Activated gamma-delta T cell treated with anti-CD3 and anti-CD28 coated beads, Interleukin-2, amount 50 U/mL, for 16 hours (primary cell): Measurements from ENCODE around the gene EXOC3L4.
"Not testable (repeated sequence)": the region's sequence is repeated elsewhere in the genome, so short reads cannot be mapped to it uniquely, and the experiment has no call there.

ENCODE experiments used
- DNase-seq: peaks from one replicate; pipeline ENCODE4 v3.0.0-alpha.2; 2020; ENCODE audit warnings: low read depth

EXOC3L4 gene

GRCh38 chr14:103105580-103106150, 11.1 kb downstream of the EXOC3L4 start:
- no peak for DNase-seq

DNA sequence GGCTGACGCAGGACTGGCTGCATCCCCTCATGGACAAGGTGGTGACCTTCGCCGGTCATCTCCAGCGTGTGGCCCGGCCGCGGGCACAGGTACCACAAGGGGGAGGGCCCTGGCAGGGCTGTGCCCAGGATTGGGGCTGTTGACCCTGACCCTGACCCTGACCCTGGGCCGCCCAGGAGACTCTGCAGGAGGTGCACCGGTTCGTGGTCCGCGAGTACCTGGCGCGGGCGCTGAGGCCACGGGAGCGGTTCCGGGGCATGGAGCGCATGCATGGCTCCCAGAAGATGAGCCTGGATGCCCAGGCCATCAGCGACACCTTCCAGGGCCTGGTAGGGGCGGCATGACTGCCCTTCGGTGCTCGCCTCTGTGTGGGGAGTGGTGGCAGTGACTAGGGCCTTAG, 12.9 kb downstream of the EXOC3L4 start:
- no peak for DNase-seq

DNA sequence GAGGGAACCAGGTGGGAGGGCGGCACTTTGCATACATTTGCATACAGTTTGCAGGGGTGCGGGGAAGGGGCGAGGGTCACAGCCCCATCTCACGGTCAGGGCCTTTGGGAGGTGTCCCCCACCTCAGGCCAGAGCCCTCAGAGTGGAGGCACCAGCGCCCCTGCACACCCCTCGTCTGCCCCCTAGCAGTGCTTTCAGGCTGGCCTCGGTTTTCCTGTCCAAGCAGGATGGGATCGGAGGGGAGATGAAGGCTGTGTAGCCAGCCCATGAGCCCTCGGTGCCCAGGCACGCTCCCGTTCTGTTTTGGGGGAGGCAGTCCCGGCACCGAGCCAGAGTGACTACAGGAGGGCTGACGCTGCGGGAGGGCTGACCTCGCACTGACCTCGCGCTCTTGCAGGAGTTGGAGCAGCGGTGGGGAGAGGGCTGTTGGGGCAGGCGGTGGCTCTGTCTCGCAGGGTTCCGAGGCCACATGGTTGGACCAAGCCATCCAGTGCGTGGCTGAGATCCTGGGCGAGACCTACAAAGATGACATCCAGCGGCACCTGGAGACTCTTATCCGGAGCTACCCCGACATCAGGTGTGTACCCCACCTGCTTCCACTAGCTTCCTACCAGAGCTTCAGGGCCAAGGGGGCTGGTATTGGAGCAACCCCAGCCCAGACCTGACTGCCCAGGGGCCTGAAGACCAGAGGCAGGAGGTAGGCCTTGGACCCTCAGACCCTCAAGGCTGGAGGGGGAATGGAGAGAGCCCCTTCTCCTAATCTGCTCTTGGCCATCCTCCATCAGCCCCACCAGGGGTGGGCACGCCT, 13.6 kb downstream of the EXOC3L4 start:
- no peak for DNase-seq

DNA sequence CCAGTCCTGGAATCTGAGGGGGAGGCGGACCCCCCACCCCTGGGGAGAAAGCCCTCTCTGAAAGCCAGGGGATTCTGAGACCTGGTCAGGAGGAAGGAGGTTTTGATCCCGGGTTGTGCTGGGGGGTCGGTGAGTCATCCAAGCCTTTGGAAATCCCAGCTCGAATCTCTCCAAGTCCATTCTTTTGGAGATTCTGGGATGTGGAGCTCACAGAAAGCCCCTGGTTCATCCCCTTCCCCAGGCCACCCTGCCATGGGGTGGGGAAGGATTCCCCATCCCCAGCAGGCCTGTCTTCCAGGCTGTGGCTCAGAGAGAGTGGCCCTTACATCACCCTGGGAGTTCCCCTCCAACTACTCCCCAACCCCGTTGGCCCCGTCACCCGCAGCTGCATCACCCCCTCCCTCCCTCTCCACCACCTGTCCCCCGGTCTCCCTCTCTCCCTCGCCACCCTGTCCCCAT, 14.3 kb downstream of the EXOC3L4 start:
- no peak for DNase-seq

DNA sequence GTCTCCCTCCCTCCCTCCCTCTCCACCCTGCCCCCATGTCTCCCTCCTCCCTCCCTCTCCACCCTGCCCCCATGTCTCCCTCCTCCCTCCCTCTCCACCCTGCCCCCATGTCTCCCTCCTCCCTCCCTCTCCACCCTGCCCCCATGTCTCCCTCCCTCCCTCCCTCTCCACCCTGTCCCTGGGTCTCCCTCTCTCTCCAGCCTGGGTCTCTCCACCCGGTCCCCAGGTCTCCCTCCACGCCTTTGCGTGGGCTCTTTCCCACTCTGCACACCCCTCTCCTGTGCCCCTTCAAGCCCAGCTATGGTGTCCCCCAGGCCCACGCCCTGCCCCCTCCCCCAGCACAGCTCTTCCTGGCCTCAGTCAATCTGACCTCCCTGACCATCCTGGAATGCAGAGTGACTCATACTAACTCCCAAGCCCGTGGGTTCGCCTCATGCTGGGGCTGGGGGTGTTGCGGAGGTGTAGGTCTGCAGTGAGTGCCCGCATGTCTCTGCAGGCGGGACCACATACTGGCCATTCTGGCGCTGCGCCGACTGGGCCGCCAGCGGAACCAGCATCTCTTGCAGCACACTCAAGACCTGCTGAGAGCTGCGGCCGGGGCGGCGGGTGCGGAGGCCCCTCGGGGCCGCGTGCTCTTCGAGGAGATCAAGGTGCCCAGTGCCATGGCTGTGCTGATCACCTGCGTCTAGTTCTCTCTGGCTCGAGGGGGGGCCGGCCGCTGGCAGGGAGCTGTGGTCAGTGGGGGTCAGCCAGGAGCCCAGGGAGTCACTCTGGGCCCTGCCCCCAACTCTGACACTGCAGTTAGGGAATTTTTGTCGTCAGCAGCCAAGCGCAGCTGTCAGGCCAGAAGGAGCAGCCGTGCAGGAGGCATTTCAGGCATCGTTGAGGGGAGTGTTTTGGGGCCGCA, 15.3 kb downstream of the EXOC3L4 start:
- DNase-seq = no peak

GRCh38 chr14:103110681-103111231, 16.2 kb downstream of the EXOC3L4 start:
- no peak for DNase-seq

- DNase-seq = no peak
These were observed 16.8 kb downstream of the EXOC3L4 start for GRCh38 chr14:103111232-103111868.

GRCh38 chr14:103112400-103113243, 18.1 kb downstream of the EXOC3L4 start:
- no peak for DNase-seq

- DNase-seq = no peak
These were observed 18.8 kb downstream of the EXOC3L4 start for GRCh38 chr14:103113303-103113702.

- no peak for DNase-seq
These were observed 19.2 kb downstream of the EXOC3L4 start for GRCh38 chr14:103113774-103114173.

DNA sequence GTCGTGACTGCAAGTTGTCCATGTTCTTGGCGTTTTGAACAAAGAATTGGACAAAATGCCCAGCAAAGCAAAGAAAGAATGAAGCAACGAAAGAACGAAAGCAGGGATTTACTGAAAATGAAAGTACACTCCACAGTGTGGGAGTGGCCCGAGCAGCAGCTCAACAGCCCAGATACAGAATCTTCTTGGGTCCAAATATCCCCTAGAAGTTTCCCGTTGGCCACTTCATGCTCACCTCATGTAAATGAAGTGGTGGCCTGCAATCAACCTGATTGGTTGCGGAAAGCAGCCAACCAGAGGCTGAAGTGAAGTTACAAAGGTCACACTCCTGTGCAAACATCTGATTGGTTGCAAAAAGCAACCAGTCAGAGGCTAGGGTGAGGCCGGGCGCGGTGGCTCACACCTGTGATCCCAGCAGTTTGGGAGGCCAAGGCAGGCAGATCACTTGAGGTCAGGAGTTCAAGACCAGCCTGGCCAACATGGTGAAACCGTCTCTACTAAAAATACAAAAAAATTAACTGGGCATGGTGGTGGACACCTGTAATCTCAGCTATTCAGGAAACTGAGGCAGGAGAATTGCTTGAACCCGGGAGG, 20.7 kb downstream of the EXOC3L4 start:
- not testable (repeated sequence) for DNase-seq

GRCh38 chr14:103115845-103116572, 21.5 kb downstream of the EXOC3L4 start:
- no peak for DNase-seq

GRCh38 chr14:103116636-103117035, 22.1 kb downstream of the EXOC3L4 start:
- no peak for DNase-seq

- not testable (repeated sequence) for DNase-seq
These were observed 23.0 kb downstream of the EXOC3L4 start for GRCh38 chr14:103117499-103117898.

DNA sequence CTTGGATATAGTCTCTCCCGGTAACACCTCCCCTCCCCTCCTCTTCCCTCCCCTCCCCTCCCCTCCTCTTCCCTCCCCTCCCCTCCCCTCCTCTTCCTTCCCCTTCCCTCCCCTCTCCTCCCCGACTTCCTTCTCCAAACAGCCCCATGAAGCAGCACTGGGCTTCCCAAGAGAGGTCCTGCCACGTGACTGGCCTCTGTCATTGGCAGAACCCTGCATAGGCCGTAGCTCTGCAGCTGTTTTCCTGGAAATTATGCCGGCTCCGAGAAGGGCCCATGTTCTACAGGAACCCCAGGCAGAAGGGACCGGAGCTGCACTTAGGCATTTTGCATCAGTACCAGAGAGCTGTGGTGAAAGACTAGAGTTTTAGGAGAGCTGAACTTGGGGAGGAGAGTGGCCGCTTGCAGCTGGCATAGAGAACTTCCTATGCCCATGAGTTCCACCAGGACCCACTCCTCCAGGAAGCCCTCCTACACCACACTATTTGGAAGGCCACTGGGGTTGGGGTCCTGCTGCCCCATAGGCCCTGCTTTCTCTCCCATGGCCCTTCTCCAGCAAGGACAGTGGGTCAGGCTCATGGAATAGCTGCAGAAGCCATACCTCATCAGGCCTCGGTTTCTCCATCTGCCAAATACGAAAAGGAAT, 23.6 kb downstream of the EXOC3L4 start:
- no peak for DNase-seq

- DNase-seq = no peak
These were observed 24.3 kb downstream of the EXOC3L4 start for GRCh38 chr14:103118663-103119404.

GRCh38 chr14:103119527-103119926, 25.0 kb downstream of the EXOC3L4 start:
- DNase-seq = not testable (repeated sequence)

DNA sequence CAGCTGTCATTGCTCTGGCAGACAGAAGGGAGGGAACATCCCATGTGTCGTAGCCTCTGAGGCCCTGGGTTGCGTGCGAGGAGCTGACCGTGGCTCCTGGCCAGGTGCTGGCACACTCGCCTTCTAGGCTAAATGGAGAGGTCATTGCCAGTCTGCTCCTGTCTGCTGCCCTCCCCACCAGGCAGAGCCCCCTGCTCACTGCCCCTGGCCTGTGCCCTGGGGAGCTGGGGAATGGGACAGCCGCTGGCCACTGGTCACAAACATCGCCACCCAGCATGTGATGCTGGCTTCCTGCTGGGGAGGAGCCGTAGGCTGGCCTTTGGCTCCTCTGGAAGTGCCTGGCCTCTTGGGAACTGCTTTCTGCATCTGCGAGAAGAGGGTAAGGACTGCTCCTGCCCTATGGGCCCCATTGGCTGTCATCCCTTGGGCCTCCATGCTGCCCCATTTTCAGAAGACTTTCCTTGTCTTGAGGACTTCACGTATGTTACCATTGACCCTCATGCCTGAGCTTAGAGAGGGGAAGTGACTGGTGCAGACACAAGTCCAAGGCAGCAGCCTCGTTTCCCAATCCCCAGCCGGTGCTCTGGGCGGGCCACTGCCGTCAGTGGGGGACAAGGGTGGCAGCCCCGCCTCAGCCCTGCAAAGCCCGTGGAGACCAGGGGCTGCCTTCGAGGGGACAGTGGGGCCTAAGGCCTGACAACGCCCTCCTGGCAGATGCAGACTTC, 26.8 kb downstream of the EXOC3L4 start:
- DNase-seq = no peak
